ENCODE measurements around the gene PER3.

DNA sequence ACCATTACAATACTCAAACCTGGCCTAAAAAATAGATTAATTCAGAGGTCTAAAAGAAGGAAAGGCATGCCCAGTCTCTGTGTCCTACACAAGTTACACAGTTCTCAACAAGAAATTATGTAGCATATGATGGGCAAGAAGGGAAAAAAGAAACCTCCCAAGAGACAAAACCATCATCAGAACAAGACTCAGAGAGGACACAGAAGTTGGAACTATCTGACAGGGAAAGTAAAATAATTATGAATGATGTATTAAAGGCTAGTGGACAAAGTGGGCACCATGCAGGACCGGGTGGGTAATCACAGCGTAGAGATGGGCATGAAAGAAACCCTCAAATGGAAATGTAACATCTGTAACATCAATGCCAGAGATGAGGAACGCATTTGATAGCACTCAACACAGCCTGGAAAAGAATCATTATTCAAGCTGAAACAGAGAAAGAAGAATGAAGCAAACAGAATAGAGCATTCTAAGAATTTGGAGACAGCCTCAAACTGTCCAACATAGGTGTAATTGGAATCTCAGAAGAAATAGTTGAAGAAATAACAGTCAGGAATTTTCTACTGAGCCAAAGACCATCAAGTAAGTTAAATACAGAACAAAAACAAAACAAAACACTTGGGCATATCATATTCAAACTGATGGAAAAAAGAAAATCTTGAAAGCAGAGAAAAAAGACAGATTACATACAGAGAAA lies 29.7 kb downstream of the PER3 start:
- TF ChIP-seq, protein P1, sequence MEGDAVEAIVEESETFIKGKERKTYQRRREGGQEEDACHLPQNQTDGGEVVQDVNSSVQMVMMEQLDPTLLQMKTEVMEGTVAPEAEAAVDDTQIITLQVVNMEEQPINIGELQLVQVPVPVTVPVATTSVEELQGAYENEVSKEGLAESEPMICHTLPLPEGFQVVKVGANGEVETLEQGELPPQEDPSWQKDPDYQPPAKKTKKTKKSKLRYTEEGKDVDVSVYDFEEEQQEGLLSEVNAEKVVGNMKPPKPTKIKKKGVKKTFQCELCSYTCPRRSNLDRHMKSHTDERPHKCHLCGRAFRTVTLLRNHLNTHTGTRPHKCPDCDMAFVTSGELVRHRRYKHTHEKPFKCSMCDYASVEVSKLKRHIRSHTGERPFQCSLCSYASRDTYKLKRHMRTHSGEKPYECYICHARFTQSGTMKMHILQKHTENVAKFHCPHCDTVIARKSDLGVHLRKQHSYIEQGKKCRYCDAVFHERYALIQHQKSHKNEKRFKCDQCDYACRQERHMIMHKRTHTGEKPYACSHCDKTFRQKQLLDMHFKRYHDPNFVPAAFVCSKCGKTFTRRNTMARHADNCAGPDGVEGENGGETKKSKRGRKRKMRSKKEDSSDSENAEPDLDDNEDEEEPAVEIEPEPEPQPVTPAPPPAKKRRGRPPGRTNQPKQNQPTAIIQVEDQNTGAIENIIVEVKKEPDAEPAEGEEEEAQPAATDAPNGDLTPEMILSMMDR (IDR thresholded peaks at IDR 0.05; ENCODE audit: low read length), result no peak
- TF ChIP-seq EZH2 (IDR thresholded peaks at IDR 0.05; ENCODE audit: borderline replicate concordance, low read length), result no peak

Measured in OCI-LY1 (cell line).